Upper lobe of left lung (tissue), 4 donors: Measurements from ENCODE around the gene GNG7.

Experiments used
- CTCF ChIP-seq, 6 experiments: fragments of 450-650 bp in 4 of 6; fragments of 200-600 bp in 2 of 6; sonication (generic) in 2 of 6; IDR thresholded peaks; one replicate each; pipeline ENCODE4 v1.5.1; 2016 to 2019; ENCODE audit warnings: antibody characterized with exemption in 6 of 6
- EP300 ChIP-seq, 4 donors: sonication (generic); formaldehyde crosslinking; IDR thresholded peaks; one replicate each; pipeline ENCODE4 v1.5.1; 2017; ENCODE audit warnings: antibody characterized with exemption in 4 of 4, control low read depth in 2 of 4
- POLR2A ChIP-seq, 4 donors: fragments of 450-650 bp; IDR thresholded peaks; one replicate each; pipeline ENCODE4 v1.5.1; 2016 to 2017; ENCODE audit warnings: antibody characterized with exemption in 4 of 4, mild to moderate bottlenecking in 2 of 4
- POLR2AphosphoS5 ChIP-seq, 2 donors: sonication (generic); formaldehyde crosslinking; IDR thresholded peaks; one replicate each; pipeline ENCODE4 v1.5.1; 2017; ENCODE audit warnings: antibody characterized with exemption in 2 of 2

GRCh38 chr19:2711172-2711874 is 8.8 kb upstream of the GNG7 start:
- TF ChIP-seq CTCF (IDR thresholded peaks at IDR 0.05) (no peak), POLR2AphosphoS5 (IDR thresholded peaks at IDR 0.05) (no peak), POLR2A (IDR thresholded peaks at IDR 0.05) (no peak), EP300 (IDR thresholded peaks at IDR 0.05) (no peak)
